H1 (cell line): Measurements from ENCODE around the gene RGS11. TPM values are rescaled to one million over a fixed set of nuclear protein-coding genes. Genes with fewer than 3 reads are reported as not detected.

Experiments
- BACH1 ChIP-seq: IDR thresholded peaks from 2 replicates; pipeline ENCODE4 v1.6.1; 2012; ENCODE audit warnings: low read length, improper control_type of control experiment
- polyA plus RNA-seq, 7 experiments: library from polyadenylated mRNA; depleted of rRNA in 3 of 7; stranded (reverse) in 5 of 7; unstranded in 2 of 7; fragments of >200 nt in 5 of 7; fragments of 200-250 nt in 2 of 7; gene quantifications; 1 replicate in 5 of 7; 2 replicates in 1 of 7; 4 replicates in 1 of 7; pipeline versions ENCODE4 v1.2.1 to v1.2.3, GENCODE V29; 2011 to 2013; ENCODE audit warnings: missing spikeins in 2 of 7, mixed read lengths in 2 of 7
- total RNA-seq: library from RNA; stranded (reverse); fragmentation: NEBNext Ultra II Directional; extraction: Animal tissue kit (Norgen Biotek cat#: 25700); gene quantifications from 2 replicates; pipeline ENCODE4 v1.2.1, GENCODE V29; 2021
- TF ChIP-seq, protein P1 (sequence below): fragments of 300-600 bp; sonication (generic); IDR thresholded peaks from 2 replicates; pipeline ENCODE4 v1.7.1; 2012; ENCODE audit warnings: low read length, moderate library complexity, mild to moderate bottlenecking, inconsistent platforms; ENCODE audit not compliant: insufficient replicate concordance

RGS11 gene
- total and polyA plus RNA-seq, 2 of the 8 experiments (the other 6 are each of a cell fraction or from before 2014, with no cell fraction given), result 0.84 to 1.2 TPM

DNA sequence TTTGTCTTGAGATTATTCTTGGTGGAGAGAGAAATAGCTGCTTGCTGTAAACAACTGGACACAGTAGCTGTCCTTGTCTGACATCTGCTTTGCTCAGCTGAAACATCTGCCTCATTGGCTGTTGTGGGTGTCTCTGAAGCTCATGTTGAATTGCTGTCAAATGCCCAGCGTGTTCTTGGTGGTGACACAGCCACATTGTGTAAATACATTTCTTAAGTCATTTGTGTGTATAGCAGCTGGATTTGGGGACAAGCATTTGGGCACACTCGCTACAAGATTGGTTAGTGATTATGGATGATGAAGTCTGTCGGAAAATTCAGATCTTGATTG is 35.8 kb downstream of the RGS11 start (continued):
- TF ChIP-seq, protein P1, sequence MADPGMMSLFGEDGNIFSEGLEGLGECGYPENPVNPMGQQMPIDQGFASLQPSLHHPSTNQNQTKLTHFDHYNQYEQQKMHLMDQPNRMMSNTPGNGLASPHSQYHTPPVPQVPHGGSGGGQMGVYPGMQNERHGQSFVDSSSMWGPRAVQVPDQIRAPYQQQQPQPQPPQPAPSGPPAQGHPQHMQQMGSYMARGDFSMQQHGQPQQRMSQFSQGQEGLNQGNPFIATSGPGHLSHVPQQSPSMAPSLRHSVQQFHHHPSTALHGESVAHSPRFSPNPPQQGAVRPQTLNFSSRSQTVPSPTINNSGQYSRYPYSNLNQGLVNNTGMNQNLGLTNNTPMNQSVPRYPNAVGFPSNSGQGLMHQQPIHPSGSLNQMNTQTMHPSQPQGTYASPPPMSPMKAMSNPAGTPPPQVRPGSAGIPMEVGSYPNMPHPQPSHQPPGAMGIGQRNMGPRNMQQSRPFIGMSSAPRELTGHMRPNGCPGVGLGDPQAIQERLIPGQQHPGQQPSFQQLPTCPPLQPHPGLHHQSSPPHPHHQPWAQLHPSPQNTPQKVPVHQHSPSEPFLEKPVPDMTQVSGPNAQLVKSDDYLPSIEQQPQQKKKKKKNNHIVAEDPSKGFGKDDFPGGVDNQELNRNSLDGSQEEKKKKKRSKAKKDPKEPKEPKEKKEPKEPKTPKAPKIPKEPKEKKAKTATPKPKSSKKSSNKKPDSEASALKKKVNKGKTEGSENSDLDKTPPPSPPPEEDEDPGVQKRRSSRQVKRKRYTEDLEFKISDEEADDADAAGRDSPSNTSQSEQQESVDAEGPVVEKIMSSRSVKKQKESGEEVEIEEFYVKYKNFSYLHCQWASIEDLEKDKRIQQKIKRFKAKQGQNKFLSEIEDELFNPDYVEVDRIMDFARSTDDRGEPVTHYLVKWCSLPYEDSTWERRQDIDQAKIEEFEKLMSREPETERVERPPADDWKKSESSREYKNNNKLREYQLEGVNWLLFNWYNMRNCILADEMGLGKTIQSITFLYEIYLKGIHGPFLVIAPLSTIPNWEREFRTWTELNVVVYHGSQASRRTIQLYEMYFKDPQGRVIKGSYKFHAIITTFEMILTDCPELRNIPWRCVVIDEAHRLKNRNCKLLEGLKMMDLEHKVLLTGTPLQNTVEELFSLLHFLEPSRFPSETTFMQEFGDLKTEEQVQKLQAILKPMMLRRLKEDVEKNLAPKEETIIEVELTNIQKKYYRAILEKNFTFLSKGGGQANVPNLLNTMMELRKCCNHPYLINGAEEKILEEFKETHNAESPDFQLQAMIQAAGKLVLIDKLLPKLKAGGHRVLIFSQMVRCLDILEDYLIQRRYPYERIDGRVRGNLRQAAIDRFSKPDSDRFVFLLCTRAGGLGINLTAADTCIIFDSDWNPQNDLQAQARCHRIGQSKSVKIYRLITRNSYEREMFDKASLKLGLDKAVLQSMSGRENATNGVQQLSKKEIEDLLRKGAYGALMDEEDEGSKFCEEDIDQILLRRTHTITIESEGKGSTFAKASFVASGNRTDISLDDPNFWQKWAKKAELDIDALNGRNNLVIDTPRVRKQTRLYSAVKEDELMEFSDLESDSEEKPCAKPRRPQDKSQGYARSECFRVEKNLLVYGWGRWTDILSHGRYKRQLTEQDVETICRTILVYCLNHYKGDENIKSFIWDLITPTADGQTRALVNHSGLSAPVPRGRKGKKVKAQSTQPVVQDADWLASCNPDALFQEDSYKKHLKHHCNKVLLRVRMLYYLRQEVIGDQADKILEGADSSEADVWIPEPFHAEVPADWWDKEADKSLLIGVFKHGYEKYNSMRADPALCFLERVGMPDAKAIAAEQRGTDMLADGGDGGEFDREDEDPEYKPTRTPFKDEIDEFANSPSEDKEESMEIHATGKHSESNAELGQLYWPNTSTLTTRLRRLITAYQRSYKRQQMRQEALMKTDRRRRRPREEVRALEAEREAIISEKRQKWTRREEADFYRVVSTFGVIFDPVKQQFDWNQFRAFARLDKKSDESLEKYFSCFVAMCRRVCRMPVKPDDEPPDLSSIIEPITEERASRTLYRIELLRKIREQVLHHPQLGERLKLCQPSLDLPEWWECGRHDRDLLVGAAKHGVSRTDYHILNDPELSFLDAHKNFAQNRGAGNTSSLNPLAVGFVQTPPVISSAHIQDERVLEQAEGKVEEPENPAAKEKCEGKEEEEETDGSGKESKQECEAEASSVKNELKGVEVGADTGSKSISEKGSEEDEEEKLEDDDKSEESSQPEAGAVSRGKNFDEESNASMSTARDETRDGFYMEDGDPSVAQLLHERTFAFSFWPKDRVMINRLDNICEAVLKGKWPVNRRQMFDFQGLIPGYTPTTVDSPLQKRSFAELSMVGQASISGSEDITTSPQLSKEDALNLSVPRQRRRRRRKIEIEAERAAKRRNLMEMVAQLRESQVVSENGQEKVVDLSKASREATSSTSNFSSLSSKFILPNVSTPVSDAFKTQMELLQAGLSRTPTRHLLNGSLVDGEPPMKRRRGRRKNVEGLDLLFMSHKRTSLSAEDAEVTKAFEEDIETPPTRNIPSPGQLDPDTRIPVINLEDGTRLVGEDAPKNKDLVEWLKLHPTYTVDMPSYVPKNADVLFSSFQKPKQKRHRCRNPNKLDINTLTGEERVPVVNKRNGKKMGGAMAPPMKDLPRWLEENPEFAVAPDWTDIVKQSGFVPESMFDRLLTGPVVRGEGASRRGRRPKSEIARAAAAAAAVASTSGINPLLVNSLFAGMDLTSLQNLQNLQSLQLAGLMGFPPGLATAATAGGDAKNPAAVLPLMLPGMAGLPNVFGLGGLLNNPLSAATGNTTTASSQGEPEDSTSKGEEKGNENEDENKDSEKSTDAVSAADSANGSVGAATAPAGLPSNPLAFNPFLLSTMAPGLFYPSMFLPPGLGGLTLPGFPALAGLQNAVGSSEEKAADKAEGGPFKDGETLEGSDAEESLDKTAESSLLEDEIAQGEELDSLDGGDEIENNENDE, result no peak
- TF ChIP-seq BACH1, result no peak
